GM19240 (cell line): Measurements from ENCODE around the gene DENND5A.
"Not testable (repeated sequence)": the region's sequence is repeated elsewhere in the genome, so short reads cannot be mapped to it uniquely, and the experiment has no call there.

Experiments used
- DNase-seq: peaks from one replicate; pipeline ENCODE4 v3.0.0; 2011; ENCODE audit warnings: low spot score; ENCODE audit not compliant: insufficient read length

The DENND5A gene

DNA sequence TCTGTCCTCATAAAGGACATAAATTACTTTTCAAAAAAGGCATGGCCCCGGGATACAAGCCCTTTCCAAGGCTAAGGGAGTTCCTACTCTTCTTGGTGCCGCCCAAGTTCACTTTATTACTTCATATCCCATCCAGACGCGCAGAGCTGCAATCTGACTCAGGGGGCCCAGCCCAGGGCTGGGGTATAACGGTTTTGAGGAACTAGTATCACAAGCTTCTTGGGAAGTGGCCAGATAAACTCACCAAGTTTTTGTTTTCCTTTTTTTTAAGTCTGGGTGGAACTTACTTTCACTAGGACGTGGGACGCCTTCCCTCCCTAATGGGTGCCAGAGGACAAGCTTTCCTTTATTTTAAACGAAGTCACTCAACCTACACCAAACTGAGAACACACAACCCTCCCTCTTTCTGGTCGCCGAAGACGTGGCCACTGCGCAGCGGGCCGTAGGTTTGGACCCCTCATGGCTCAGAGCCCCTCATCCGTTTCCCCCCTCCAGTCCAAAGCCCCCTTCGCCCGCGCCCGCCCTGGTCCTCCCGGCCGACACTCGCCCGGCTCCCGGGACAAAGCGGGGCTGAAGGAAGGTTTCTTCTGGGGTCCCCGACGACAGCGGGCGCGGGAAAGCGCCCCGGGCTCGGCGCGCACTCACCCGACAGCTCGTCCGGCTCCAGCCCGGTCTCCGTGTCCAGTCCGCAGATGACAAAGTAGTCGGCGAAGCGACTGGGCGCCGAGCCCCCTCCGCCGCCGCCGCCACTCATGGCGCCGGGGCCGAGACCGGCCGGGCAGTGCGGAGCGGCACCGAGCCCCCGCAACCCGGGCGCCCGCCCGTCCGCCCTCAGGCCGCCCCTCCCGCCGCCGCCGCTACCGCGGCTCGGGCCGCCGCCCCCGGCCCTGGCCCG is 587 bp downstream of the DENND5A start:
- DNase-seq: no peak

DNA sequence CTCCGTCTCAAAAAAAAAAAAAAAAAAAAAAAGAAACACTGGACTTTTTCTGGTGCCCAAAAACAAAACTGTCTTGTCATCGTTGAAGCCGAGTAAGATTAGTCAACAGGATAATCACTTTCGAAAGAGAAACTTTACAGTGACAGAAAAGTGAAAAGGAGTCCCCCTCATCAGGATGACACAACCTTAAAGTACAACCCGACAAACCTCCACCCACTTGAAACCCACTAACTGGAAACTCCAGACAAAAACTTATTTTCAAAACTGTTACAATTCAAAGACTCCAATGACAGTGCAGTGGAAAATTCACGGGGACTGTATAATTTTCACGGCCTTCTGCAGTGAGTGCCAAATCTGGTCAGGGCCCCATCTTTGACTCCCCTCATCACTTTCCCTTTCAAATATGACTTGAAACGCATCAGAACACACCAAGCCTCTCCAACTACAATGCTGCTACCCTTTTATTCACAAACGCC is 1.3 kb downstream of the DENND5A start:
- DNase-seq: peak; percentile 76

DNA sequence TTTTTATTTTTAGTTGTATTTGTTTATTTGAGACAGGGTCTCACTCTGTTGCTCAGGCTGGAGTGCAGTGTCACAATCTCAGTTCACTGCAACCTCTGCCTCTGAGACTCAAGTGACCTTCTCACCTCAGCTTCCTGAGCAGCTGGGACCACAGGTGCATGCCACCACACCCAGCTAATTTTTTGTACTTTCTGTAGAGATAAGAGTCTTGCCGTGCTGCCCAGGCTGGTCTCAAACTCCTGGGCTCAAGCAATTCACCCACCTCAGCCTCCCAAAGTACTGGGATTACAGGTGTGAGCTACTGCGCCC is 4.4 kb downstream of the DENND5A start:
- not testable (repeated sequence) for DNase-seq

DNA sequence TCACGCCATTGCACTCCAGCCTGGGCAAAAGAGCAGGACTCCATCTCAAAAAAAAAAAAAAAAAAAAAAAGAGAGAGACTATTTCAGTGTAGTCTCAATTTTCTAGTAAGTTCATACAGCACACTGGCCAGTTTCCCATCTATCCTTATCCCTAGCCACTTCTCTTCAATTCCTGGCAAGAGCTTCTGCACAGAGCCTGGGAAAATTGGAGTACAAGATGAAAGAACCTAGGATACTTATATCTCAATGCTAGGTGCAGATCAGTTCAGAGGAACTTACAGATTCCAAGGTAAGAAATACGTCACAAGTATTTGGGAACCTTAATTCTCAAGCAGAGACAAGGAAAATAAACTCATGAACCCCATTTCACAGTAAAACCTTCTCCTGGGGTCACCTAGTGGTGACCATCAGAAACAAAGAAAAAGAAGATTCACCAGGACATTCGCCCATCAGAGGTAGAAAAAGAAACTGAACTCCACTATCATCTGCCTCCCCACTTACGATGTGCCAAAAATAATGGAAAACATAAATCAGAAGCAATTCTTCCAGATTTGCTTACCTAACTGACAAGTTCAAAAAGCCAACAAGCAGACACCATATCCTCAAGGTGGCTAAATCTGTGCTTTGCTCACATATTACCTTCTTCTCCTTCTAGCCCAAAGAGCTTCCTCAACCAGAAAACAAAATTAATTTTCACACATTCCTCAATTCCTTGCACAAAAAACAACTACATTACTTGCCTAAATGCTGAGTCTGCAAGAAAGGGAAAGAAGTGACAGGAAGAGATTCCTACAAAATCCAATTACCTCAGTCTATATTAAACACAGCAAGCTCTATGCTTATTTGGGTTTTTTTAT is 4.9 kb downstream of the DENND5A start:
- no peak for DNase-seq

DNA sequence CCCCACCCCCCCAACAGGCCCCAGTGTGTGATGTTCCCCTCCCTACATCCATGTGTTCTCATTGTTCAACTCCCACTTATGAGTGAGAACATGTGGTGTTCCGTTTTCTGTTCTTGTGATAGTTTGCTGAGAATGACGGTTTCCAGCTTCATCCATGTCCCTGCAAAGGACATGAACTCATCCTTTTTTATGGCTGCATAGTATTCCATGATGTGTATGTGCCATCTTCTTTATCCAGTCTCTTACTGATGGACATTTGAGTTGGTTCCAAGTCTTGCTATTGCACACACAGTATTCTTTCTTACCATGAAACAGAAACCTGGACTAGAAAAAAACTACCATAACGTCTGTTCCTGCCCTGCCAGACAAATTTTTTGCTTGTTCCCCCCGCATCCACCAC is 6.9 kb downstream of the DENND5A start:
- DNase-seq: not testable (repeated sequence)

DNA sequence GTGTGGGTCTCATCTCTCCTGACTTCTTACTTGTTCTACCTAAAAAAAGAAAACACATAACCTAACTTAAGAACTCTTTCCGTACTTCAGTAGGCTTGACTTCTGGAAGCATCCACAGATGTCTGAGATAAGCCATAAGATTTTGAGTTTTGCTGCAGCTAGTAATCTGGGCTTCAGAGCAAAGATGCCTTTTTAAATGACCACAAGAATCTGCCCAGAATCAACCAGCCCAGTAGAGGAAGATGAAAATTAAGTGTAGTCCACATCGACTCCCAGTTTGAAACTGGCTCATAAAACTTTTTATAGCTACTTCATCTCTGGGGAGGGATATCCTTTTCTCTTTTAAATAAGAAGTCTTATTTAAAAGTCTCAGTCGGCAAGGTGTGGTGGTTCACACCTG is 10.7 kb downstream of the DENND5A start:
- DNase-seq: no peak

DNA sequence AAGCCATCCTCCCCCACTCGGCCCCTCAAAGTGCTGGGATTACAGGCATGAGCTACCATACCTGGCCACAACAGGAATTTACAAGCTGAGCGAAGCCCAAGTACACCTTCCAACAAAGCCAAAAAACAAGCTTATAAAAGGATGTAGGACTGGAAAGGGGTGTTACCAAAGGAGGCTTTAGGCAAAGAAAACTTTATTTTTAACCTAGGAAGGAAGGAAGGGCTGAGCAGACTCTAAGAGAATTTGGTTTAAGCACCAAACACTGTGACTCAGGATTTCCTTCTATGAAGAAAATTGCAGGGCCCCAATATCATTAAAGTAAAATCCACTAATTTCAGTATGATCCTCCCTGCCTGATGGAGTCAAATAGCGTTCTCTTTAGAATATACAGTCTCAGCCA is 12.1 kb downstream of the DENND5A start:
- DNase-seq: no peak

DNA sequence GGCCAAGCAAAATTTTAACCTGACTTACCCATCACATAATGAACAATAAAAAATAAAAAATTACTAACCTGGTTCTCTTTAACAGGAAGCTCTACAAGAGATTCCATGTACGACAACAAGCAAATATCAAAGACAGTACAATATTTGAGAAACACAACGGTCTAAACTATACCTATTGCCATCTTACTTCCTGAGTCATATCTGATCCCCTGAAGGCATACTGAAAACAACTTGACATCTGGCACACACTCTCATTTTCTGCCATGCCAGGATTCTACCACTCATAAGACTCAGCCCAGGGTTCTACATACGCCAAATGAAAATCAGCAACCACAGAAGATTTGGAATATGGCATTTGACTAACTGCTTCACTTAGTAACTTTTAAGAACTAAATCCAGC is 13.8 kb downstream of the DENND5A start:
- no peak for DNase-seq

DNA sequence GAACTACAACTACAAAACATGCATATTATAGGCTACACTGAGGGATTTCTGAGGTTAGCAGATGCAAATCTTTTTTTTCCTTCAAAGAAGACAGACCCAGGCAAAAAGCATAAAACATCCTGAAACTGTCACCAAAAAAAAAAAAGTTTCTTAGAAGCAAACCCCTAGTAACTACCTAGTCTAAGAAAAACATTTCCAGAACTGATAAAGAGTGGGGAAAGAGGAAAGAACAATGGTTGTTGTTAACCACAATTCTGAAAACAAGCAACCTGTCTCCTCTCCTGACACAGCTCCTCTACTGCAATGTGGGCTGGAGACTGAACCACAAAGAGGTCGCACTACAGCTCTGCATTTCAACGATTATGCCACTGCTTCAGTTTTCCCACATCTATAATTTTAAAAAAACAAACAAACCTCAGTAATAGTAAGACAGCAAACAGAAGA is 15.0 kb downstream of the DENND5A start:
- DNase-seq: no peak

DNA sequence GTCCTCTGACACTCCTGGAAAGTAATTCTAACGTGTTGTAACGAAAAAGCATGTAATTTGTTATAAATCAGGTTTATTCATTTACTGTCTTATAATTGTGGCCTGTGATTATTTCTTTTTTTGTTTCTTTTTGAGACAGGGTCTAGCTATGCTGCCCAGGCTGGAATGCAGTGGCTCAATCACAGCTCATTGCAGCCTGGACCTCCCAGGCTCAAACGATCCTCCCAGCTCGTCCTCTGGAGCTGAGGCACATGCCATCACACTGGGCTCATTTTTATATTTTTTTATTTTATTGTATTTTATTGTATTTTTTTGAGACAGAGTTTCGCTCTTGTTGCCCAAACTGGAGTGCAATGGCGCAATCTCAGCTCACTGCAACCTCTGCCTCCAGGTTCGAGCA is 15.9 kb downstream of the DENND5A start:
- DNase-seq: no peak

DNA sequence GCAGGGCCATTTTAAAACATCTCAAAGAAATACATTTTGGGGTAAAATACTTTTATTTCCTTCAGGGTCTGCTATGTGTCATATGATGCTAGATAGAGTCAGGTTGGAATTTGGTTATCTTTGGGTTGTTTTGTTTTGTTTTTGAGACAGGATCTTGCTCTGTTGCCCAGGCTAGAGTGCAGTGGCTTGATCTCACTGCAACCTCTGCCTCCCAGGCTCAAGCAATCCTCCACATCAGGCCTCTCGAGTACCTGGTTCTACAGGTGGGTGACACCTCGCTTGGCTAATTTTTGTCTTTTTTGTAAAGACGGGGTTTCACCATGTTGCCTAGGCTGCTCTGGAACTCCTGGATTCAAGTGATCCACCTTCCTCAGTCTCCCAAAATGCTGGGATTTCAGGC is 17.3 kb downstream of the DENND5A start:
- DNase-seq: no peak

DNA sequence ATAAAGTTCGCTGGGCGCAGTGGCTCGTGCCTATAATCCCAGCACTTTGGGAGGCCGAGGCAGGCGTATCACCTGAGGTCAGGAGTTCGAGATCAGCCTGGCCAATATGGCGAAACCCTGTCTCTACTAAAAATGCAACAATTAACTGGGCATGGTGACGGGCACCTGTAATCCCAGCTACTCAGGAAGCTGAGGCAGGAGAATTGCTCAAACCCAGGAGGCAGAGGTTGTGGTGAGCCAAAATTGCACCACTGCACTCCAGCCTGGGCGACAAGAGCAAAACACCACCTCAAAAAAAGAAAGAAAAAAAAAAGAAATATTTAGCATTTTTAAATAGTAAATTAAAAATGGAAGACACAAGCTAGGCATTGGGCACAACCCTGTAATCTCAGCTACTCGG is 28.9 kb downstream of the DENND5A start:
- DNase-seq: not testable (repeated sequence)

DNA sequence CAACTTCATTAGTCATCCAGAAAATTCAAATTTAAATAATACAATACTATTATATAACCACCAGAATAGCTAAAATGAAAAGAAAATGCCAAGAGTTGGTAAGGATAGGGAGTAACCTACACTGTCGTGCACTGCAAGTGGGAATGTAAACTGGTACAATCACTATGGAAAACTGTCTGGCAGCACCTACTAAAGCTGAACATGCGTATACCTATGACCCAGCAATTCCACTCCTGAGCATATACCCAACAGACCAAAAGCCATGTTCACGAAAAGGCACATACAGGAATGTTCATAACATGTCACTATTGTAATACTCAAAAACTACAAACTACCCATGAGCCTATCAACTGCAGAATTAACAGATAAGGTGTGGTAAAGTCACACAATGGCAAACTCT is 32.7 kb downstream of the DENND5A start:
- DNase-seq: no peak

DNA sequence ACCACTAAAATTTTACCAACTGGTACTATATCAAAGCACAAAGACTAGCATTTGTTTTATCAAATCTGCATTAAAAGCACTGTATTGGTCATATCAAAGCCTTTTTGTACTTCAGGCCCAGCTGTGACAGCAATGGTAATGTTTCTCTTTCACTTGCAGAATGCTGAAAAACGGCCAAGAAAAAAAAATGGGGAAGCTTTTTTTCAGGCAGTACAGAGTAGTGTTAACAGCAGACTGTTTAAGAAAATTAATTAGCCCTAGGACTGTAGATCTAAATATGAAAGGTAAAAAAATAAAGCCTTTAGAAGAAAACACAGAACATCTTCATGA is 33.3 kb downstream of the DENND5A start:
- no peak for DNase-seq

DNA sequence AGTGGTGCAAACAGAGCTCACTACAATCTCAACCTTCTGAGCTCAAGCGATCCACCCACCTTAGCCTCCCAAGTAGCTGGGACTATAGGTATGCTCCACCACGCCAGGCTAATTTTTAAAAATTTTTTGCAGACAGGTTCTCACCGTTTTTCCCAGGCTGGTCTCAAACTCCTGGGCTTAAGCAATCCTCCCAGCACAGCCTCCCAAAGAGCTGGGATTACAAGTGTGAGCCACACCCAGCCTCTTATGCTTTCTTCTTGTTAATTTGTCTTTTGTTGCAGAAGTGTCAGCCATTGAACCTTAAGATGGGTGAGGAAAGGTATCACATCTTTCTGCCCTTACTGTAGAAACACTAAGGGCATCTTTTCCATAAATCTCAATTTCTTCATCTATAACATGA is 34.9 kb downstream of the DENND5A start:
- no peak for DNase-seq

DNA sequence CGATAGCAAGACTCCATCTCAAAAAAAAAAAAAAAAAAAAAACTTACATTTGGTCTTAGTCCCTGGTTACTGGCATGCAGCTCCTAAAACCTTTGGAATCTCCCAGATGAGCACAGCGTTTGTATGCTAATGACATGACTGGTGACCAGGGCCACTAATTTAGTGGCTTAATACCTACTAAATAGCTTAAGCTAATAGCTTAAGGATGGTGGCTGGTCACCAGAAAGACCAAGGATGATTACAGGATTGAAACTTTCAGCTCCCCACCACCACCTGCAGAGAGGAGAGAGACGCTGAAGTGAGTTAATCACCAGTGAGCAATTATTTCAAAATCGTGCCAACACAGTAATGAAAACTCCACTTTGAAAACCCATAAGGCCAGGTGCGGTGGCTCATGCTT is 37.1 kb downstream of the DENND5A start:
- DNase-seq: no peak

DNA sequence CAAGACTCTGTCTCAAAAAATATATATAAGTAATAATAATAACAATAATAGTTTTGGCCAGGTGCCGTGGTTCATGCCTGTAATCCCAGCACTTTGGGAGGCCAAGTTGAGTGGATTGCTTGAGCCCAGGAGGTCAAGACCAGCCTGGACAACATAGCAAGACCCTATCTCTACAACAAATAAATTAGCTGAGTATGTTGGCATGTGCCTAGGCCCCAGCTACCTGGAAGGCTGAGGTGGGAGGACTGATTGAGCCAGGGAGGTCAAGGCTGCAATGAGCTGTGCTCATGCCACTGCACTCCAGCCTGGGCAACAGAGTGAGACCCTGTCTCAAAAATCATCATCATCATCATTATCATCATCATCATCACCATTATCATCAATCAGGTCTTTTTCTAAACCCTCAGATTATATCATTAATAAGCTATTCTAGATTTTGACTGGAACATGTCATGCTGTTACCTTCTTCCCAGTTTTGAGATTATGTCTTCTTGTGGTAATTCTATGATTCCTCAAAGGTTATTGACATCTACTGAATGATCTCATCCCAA is 39.3 kb downstream of the DENND5A start:
- no peak for DNase-seq

DNA sequence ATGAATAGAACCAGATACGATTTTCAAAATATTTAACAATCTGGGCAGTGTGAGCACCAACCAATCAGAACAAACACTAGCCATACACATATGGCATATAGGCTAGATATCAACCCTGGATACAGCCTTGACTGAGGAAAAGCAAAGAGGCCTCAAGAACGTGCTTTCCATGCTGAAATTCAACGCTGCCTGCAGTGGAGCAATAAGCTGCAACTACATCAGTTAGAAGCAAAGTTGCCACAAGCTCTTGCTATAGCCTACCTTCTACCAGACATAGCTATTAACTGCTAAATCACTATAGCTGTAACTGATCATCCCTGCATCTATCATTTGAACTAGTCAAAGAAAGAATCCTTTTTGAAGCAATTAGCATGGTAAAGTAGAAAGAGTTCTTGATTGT is 42.5 kb downstream of the DENND5A start:
- no peak for DNase-seq

DNA sequence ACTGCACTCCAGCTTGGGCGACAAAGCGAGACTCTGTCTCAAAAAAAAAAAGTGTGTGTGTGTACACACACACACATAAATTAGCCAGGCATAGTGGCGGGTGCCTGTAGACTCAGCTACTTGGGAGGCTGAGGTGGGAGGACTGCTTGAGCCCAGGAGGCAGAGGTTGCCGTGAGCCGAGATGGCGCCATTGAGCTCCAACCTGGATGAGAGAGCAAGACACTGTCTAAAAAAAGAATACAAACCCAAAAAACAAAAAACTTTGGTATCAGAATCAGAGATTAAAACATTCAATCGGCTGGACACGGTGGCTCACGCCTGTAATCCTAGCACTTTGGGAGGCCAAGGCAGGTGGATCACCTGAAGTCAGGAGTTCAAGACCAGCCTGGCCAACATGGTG is 44.3 kb downstream of the DENND5A start:
- not testable (repeated sequence) for DNase-seq

DNA sequence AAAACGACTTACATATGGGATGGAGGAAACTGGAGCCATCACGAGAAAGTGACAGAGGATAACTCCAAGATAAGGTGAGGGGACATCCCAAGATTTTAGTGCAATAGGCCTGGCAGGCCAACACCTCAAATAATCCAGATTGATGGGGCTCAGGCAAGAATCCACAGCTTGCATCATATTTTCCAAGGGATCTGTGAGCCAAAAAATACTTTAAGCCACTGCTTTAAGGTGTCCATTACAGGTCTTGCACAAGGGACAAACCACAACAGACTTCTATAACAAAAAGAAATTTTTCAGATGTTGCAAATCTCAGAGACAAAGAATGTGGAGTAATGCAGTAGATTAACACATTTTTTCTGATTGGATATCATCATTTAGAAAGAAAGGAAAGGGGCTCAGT is 45.6 kb downstream of the DENND5A start:
- no peak for DNase-seq

DNA sequence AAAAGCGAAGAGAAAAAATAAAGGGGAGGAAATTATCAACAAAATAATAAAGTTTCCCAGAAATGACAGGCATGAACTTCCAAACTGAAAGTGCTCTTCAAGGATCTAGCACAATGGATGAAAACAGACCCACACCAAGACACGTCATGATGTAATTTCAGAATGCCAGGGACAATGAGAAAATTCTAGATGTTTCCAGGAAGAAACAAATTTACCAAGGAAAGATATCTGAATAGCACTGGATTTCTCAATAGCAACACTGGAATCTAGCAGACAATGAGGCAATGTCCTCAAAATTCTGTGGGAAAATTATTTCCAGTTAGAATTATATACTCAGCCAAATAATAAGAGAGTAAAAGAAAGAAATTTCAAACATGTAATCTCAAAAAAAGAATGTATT is 46.0 kb downstream of the DENND5A start:
- no peak for DNase-seq

DNA sequence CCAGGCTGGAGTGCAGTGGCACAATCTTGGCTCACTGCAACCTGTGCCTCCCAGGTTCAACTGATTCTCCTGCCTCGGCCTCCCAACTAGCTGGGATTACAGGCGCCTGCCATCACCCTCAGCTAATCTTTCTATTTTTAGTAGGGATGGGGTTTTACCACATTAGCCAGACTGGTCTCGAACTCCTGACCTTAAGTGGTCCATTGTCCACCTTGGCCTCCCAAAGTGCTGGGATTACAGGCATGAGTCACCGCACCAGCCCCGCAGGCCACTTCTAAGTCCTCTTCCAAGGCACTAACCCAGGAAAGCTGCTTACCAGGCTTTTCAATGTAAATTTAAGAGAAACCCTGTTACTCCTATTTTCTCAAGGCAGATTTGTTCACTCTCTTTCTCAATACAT is 50.4 kb downstream of the DENND5A start:
- no peak for DNase-seq
